Uterus (tissue), 2 donors: ENCODE measurements around the gene NNT.
A peak's percentile ranks its signal among the peaks of the same experiment; 100 is the strongest.

Source experiments
- CTCF ChIP-seq, 4 experiments: fragments of 200-600 bp in 2 of 4; fragments of 450-650 bp in 2 of 4; sonication (generic) in 2 of 4; IDR thresholded peaks; one replicate each; pipeline ENCODE4 v1.5.1; 2016 to 2019; ENCODE audit warnings: antibody characterized with exemption in 4 of 4, mild to moderate bottlenecking in 2 of 4, moderate library complexity in 1 of 4
- POLR2A ChIP-seq, 2 donors: fragments of 450-650 bp; IDR thresholded peaks; one replicate each; pipeline ENCODE4 v1.6.1; 2016; ENCODE audit warnings: antibody characterized with exemption in 2 of 2, mild to moderate bottlenecking in 1 of 2, moderate library complexity in 1 of 2

- peak in 2 of 4 experiments; percentile 18 to 33 for TF ChIP-seq CTCF (IDR thresholded peaks at IDR 0.05)
- no peak for TF ChIP-seq POLR2A (IDR thresholded peaks at IDR 0.05)
Measured at GRCh38 chr5:43627028-43627427, 24.0 kb downstream of the NNT start.
